PFSK-1 (cell line): ENCODE measurements around the gene DCLK2.

ENCODE experiments used
- FOXP2 ChIP-seq: optimal IDR thresholded peaks from 2 replicates; pipeline ENCODE3; 2011; ENCODE audit warnings: borderline replicate concordance, control low read depth, inconsistent platforms; ENCODE audit not compliant: insufficient read depth; ENCODE audit errors: extremely low read length, extremely low read depth
- POLR2AphosphoS5 ChIP-seq: IDR thresholded peaks from 2 replicates; pipeline ENCODE4 v1.6.1; 2012; ENCODE audit warnings: low read depth, mild to moderate bottlenecking, control low read depth, low read length, moderate library complexity
- REST ChIP-seq, 2 experiments: IDR thresholded peaks; 2 replicates each; pipeline versions ENCODE4 v1.6.1 to v1.8.0; 2011 to 2012; ENCODE audit warnings: low read depth in 2 of 2, low read length in 2 of 2, control low read depth in 1 of 2, inconsistent platforms in 1 of 2, mild to moderate bottlenecking in 1 of 2, moderate library complexity in 1 of 2; ENCODE audit not compliant: insufficient read depth in 1 of 2
- SIN3A ChIP-seq: IDR thresholded peaks from 2 replicates; pipeline ENCODE4 v1.6.1; 2012; ENCODE audit warnings: mild to moderate bottlenecking, low read length, moderate library complexity, borderline replicate concordance; ENCODE audit not compliant: insufficient read depth
- TAF1 ChIP-seq: IDR thresholded peaks from 2 replicates; pipeline ENCODE4 v1.6.1; 2012; ENCODE audit warnings: low read length, control low read depth, borderline replicate concordance; ENCODE audit not compliant: insufficient read depth

The DCLK2 gene

DNA sequence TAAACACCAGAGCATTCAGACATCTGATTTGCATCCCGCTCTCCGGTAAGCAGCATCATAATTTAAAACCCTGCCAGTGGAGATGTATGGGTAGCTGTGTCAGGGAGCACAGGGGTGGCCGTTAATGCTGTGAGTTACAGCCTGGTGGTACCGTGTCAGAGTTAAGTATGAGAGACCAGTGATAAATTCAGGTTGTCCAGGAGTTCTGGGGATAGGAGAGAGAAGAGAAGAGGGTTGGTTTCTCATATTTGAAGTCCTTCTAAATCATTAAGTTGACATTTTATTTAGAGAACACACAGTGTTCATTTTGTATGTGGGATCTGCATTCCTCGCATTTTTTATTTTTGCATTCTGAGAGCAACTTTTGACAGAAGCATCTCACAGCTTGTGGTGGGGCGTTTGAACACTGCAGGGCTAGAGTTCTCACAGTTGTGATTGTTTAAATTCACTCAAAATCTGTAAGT lies 157.6 kb downstream of the DCLK2 start:
- TF ChIP-seq REST (IDR thresholded peaks at IDR 0.05; ENCODE audit: insufficient read depth in 1 of 2, low read depth in 2 of 2, low read length in 2 of 2) = no peak
- TF ChIP-seq TAF1 = no peak
- no peak for TF ChIP-seq POLR2AphosphoS5
- TF ChIP-seq FOXP2 = no peak
- no peak for TF ChIP-seq SIN3A

DNA sequence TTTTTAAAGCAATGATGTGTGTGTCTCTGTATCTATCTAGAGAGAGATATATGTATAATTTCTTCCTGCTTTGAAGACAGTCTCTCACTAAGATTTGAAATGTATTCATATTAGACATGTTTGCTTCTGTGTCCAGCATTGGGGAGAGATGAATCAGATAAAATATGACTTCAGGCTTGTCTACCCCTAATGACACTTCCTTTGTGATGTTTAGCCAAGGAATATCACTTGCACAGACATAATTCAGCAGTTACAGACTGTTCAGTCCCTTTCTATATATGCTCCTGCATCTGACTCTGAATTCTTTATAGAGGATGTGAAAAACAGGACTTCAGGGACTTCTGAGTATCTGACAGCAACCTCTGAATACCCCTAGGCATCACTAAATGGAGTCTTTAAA lies 158.4 kb downstream of the DCLK2 start:
- no peak for TF ChIP-seq POLR2AphosphoS5

DNA sequence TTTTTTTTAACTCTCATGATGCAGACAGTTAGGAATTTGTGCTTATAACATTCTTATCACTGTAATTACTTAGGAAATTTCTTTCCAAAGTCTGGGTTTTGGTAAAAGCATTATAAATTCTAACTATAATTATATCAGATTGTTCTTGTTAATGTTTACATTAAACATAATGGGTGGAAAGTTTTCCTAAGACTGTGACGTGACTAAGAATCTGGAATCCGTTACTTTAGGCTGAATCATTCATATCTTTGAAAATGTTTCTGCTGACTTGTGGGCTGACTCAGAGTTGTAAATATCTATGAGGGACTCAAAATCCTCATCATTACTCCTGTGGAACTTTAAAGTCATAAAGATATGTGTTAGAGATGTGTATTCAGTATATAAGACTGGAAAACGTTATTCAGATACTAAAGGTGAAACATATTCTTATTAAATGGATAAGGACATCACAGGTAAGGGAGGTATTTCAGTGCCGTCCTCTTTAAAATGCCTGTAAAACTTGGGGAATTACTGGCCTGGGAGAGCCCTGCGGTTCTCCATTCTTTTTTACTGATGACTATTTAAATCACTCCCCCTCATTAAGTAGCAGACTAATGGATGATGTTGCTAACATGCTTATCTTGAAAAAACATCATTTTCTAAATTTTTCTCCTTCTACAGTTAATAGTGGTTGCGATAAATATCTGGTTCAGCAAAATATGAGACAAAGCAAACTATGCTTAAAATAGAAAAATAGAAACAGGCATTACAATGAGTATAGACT lies 159.0 kb downstream of the DCLK2 start:
- no peak for TF ChIP-seq TAF1
- no peak for TF ChIP-seq FOXP2
- TF ChIP-seq POLR2AphosphoS5 = no peak
- TF ChIP-seq REST (IDR thresholded peaks at IDR 0.05; ENCODE audit: insufficient read depth in 1 of 2, low read depth in 2 of 2, low read length in 2 of 2) = no peak
- TF ChIP-seq SIN3A = no peak

DNA sequence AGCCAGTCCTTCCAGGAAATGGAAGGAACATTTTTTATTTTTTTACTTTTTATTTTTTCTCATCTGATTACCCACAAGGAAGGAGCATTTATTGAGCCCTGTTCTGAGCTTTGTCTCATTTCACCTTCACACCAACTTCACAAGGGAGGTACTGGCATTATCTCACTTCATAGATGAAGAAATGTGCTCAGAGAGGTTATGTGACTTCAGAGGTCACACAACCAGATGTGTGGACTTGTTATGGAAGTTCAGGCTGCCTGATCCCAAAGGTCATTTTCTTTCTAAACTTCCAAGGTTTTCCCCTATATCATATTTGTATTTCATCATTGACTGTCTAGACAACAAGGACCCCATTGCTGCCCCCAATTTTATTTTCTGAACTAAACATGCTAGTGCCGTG lies 160.3 kb downstream of the DCLK2 start:
- TF ChIP-seq TAF1 (no peak), FOXP2 (no peak), REST (IDR thresholded peaks at IDR 0.05; ENCODE audit: insufficient read depth in 1 of 2, low read depth in 2 of 2, low read length in 2 of 2) (no peak), POLR2AphosphoS5 (no peak), SIN3A (no peak)

- TF ChIP-seq TAF1 = no peak
- no peak for TF ChIP-seq POLR2AphosphoS5
- no peak for TF ChIP-seq REST (IDR thresholded peaks at IDR 0.05; ENCODE audit: insufficient read depth in 1 of 2, low read depth in 2 of 2, low read length in 2 of 2)
- TF ChIP-seq FOXP2 = no peak
- no peak for TF ChIP-seq SIN3A
Measured at GRCh38 chr4:150240011-150240410, 161.8 kb downstream of the DCLK2 start.
